Choroid plexus epithelial cell (primary cell): ENCODE results near the gene NOXO1.

Source experiments
- DNase-seq: peaks from one replicate; pipeline ENCODE4 v3.0.0-alpha.2; 2010; ENCODE audit warnings: low read depth
- H3K4me3 ChIP-seq: 2 replicates; pipeline ENCODE4 v1.5.1; 2011; ENCODE audit warnings: low read depth, mild to moderate bottlenecking, control low read depth, low read length, moderate library complexity
- CTCF ChIP-seq: conservative IDR thresholded peaks from 2 replicates; pipeline ENCODE4 v1.5.1; 2011; ENCODE audit warnings: low read depth, mild to moderate bottlenecking, control low read depth, inconsistent platforms, low read length, moderate library complexity

NOXO1 gene

GRCh38 chr16:1992704-1993317 lies 11.5 kb upstream of the NOXO1 start:
- no peak for TF ChIP-seq CTCF
- H3K4me3 ChIP-seq: no peak overlapping the region

GRCh38 chr16:1991948-1992703 lies 10.9 kb upstream of the NOXO1 start:
- H3K4me3 ChIP-seq: peak overlapping the region; percentile 40
- peak; percentile 95 for DNase-seq
- no peak for TF ChIP-seq CTCF

More at GRCh38 chr16:1992704-1993317, 11.5 kb upstream of the NOXO1 start:
- no peak for DNase-seq

GRCh38 chr16:1991588-1991947 lies 10.3 kb upstream of the NOXO1 start:
- H3K4me3 ChIP-seq: peak overlapping the region; percentile 40
- no peak for TF ChIP-seq CTCF
- no peak for DNase-seq

GRCh38 chr16:1991135-1991551 lies 9.9 kb upstream of the NOXO1 start:
- no peak overlapping the region for H3K4me3 ChIP-seq
- no peak for TF ChIP-seq CTCF
- no peak for DNase-seq

GRCh38 chr16:1990351-1991134 lies 9.3 kb upstream of the NOXO1 start:
- no peak for DNase-seq
- H3K4me3 ChIP-seq: no peak overlapping the region
- no peak for TF ChIP-seq CTCF

GRCh38 chr16:1990101-1990350 lies 8.8 kb upstream of the NOXO1 start:
- H3K4me3 ChIP-seq: no peak overlapping the region
- TF ChIP-seq CTCF: no peak
- no peak for DNase-seq
